Ammon's horn (tissue), 1 donor: Measurements from ENCODE around the gene SLC5A8.
"Not testable (repeated sequence)": the region's sequence is repeated elsewhere in the genome, so short reads cannot be mapped to it uniquely, and the experiment has no call there.

Source experiments
- DNase-seq: peaks from one replicate; pipeline ENCODE4 v3.0.0-alpha.2; 2016; ENCODE audit warnings: low spot score

SLC5A8 gene

GRCh38 chr12:101172316-101172715 lies 37.7 kb downstream of the SLC5A8 start:
- no peak for DNase-seq

DNA sequence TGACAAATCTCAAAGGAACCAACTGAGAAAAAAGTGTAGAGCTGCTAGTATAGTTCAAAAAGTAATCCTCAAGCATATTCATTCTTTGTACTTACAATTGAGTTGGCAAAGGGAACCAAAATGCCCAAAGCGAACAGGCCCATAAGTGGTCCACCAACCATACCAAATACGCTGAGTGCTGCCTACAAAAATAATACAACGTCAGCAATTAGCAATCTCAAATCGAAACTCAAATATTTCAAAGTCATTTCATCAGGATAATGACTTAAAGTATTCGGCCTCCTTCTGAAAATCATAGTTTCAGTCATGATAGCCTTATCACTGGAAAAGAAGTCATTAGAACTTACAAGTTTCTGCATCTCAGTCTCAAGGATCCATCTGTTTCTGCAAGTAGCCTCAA lies 42.0 kb downstream of the SLC5A8 start:
- no peak for DNase-seq

DNA sequence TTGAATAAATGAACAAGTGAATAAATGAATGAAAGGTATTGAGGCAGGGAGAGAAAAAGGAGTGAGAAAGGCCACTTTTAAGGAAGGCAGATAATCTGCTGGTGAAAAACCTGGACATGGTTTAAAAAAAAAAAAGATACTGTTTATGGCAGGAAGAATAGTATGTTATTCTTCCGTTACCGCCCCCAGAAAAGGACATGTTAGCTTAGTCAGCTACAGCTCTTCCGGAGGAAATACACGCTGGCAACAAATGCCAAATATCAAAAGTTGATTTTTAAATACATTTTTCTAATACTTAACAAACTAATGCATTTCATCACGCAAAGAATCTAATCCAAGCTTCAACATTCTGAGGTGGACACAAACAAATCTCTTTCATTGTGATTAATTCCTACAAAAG lies 43.2 kb downstream of the SLC5A8 start:
- DNase-seq, result no peak

GRCh38 chr12:101165319-101165718 lies 44.7 kb downstream of the SLC5A8 start:
- no peak for DNase-seq

DNA sequence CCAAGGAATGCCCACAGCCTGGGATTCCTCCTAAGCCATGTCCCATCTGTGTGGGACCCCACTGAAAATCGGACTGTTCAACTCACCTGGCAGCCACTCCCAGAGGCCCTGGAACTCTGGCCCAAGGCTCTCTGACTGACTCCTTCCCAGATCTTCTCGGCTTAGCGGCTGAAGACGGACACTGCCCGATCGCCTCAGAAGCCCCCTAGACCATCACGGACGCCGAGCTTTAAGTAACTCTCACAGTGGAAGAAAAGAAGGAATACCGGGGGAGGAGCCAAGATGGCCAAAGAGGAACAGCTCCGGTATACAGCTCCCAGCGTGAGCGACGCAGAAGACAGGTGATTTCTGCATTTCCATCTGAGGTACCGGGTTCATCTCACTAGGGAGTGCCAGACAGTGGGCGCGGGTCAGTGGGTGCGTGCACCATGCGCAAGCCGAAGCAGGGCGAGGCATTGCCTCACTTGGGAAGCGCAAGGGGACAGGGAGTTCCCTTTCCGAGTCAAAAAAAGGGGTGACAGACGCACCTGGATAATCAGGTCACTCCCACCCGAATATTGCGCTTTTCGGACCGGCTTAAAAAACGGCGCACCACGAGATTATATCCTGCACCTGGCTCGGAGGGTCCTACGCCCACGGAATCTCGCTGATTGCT lies 64.1 kb downstream of the SLC5A8 start:
- not testable (repeated sequence) for DNase-seq

DNA sequence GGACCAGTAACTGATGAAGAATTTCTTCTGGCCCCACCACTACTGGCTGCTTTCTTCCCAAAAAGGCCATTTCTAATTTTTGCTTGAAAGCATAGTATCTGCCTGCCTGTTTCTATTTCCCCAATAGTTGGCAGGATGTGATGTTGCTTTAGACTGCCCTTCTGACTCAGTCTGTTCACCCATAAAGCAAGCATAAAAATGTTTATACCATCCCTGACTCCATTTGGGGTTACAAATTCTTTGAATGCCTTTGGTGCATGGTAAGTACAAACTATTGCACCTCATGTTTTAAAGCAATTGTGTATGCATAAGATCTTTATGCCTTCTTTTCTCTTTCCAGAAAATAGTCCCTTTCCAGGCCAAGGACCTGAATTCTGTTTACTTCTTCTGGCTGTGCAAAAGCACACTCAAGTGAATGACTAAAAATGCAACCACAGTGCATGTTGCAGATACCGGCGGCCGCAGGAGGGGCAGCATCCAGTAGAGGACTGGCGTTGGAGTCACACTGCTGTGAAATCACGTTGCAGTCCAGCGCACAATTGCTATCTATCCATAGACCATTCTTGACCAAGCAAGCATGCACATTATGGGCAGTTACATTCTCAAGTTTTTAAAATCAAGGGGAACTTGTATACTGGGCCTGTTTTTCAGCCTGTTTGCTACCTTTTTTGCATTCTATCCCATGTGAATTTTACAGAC lies 82.4 kb downstream of the SLC5A8 start:
- DNase-seq, result no peak

- no peak for DNase-seq
Observed at GRCh38 chr12:101117842-101118241, 92.2 kb downstream of the SLC5A8 start.

- no peak for DNase-seq
Observed at GRCh38 chr12:101116911-101117310, 93.1 kb downstream of the SLC5A8 start.

DNA sequence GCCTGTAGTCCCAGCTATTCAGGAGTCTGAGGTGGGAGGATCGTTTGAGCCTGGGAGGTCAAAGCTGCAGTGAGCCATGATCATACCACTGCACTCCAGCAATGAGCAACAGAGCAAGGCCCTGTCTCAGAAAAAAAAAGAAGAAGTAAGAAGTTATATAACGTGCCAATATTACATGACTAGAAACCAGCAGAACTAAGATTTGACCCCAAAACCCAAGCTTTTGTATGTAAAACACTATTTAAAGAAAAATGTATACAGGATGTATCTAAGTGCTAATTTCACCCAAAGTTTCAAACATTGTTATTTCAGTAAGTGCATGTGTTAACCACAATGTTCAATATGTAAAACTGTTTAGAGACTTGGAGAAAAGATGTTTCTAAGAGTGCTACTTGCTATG lies 94.7 kb downstream of the SLC5A8 start:
- DNase-seq, result no peak

GRCh38 chr12:101111441-101111840 lies 98.6 kb downstream of the SLC5A8 start:
- no peak for DNase-seq

- DNase-seq, result peak; percentile 38
Observed at GRCh38 chr12:101110866-101111265, 99.2 kb downstream of the SLC5A8 start.

GRCh38 chr12:101108130-101108529 lies 101.9 kb downstream of the SLC5A8 start:
- no peak for DNase-seq

- DNase-seq, result no peak
Observed at GRCh38 chr12:101107032-101107763, 102.8 kb downstream of the SLC5A8 start.
